DND-41 (cell line): ENCODE results near the gene ARMH2.
A peak's percentile ranks its signal among the peaks of the same experiment; 100 is the strongest.

Experiments used
- ATAC-seq: fragments of 200-7000 bp; cut with Tn5 transposase; 3 replicates; pipeline ENCODE4 v1.9.1; 2021; ENCODE audit warnings: low read depth; ENCODE audit not compliant: insufficient read depth
- DNase-seq: peaks from one replicate; pipeline ENCODE4 v3.0.0-alpha.2; 2020
- H2AFZ ChIP-seq: 2 replicates; pipeline ENCODE4 v1.6.0; 2012; ENCODE audit warnings: low read depth, low read length
- H3K27ac ChIP-seq: 2 replicates; pipeline ENCODE4 v1.5.1; 2012; ENCODE audit warnings: low read length, inconsistent platforms
- H3K27me3 ChIP-seq: fragments of 200-600 bp; sonication (generic); 2 replicates; pipeline ENCODE4 v1.6.0; 2012; ENCODE audit warnings: low read length, mild to moderate bottlenecking, inconsistent platforms; ENCODE audit not compliant: insufficient read depth, poor library complexity
- H3K36me3 ChIP-seq: 2 replicates; pipeline ENCODE4 v1.5.1; 2012; ENCODE audit warnings: low read length, inconsistent platforms; ENCODE audit not compliant: insufficient read depth
- H3K4me1 ChIP-seq: 2 replicates; pipeline ENCODE4 v1.5.1; 2012; ENCODE audit warnings: mild to moderate bottlenecking, low read length; ENCODE audit not compliant: insufficient read depth
- H3K4me2 ChIP-seq: 2 replicates; pipeline ENCODE4 v1.6.0; 2012; ENCODE audit warnings: mild to moderate bottlenecking, moderate library complexity, low read length, inconsistent platforms; ENCODE audit not compliant: insufficient read depth
- H3K4me3 ChIP-seq, 2 experiments: fragments of 200-600 bp in 1 of 2; shearing (Covaris generic) in 1 of 2; 2 replicates each; pipeline ENCODE4 v1.5.1; 2012 to 2016; ENCODE audit warnings: inconsistent platforms in 2 of 2, low read length in 2 of 2, mild to moderate bottlenecking in 2 of 2, low read depth in 1 of 2, moderate library complexity in 1 of 2
- H3K79me2 ChIP-seq: 2 replicates; pipeline ENCODE4 v1.6.0; 2012; ENCODE audit warnings: low read length, inconsistent platforms; ENCODE audit not compliant: insufficient read depth
- H3K9ac ChIP-seq: 2 replicates; pipeline ENCODE4 v1.6.0; 2012; ENCODE audit warnings: low read depth, mild to moderate bottlenecking, inconsistent platforms, low read length, moderate library complexity
- H3K9me3 ChIP-seq: 2 replicates; pipeline ENCODE4 v1.5.1; 2012; ENCODE audit warnings: low read length, moderate library complexity, mild to moderate bottlenecking, inconsistent platforms; ENCODE audit not compliant: insufficient read depth, severe bottlenecking
- H4K20me1 ChIP-seq: 2 replicates; pipeline ENCODE4 v1.6.0; 2012; ENCODE audit warnings: low read length; ENCODE audit not compliant: insufficient read depth
- EZH2 ChIP-seq: IDR thresholded peaks from 3 replicates; pipeline ENCODE4 v1.6.1; 2012; ENCODE audit warnings: borderline replicate concordance, low read depth, mild to moderate bottlenecking, moderate library complexity, low read length, inconsistent platforms; ENCODE audit not compliant: severe bottlenecking
- TF ChIP-seq, protein P1 (sequence below): IDR thresholded peaks from 2 replicates; pipeline ENCODE4 v1.5.1; 2012; ENCODE audit warnings: borderline replicate concordance, low read length, moderate library complexity, mild to moderate bottlenecking; ENCODE audit not compliant: poor library complexity, severe bottlenecking; ENCODE audit errors: extremely low read depth

Gene ARMH2

DNA sequence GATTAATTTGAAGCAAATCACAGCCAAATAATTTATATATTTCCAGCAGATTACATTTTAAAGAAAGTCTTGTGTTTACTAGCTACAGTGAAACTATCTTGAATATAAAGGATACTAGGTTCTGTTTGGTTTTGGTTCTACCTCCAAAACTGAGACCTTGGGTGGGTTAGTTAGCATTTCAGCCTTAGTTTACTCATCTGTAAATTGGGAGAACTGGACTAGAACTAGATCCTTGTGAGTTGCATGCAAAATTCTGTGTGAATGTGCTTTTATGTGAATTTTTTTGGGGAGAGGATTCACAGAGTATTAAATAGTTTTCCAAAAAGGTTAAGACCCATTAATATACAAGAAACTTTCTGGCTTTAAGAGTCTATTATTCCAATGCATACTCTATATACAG, 19.8 kb downstream of the ARMH2 start:
- Histone ChIP-seq H3K9me3 (no peaks in the 10 kb centered on the region), H3K4me2 (peak overlapping the region; percentile 88), H3K36me3 (peaks cover 85% of the 10 kb centered on the region), H3K27me3 (no peaks in the 10 kb centered on the region), H4K20me1 (peaks cover 67% of the 10 kb centered on the region), H3K9ac (no peak overlapping the region; the same call in 1 of the 2 replicates), H3K27ac (no peak overlapping the region), H2AFZ (no peak overlapping the region), H3K4me3 (peak overlapping the region in 1 of 2 experiments; percentile 96; a peak in 1 of 4 replicates), H3K4me1 (peaks cover 51% of the 10 kb centered on the region), H3K79me2 (peaks cover 88% of the 10 kb centered on the region)
- DNase-seq, result no peak
- no peak for ATAC-seq
- TF ChIP-seq, protein P1, sequence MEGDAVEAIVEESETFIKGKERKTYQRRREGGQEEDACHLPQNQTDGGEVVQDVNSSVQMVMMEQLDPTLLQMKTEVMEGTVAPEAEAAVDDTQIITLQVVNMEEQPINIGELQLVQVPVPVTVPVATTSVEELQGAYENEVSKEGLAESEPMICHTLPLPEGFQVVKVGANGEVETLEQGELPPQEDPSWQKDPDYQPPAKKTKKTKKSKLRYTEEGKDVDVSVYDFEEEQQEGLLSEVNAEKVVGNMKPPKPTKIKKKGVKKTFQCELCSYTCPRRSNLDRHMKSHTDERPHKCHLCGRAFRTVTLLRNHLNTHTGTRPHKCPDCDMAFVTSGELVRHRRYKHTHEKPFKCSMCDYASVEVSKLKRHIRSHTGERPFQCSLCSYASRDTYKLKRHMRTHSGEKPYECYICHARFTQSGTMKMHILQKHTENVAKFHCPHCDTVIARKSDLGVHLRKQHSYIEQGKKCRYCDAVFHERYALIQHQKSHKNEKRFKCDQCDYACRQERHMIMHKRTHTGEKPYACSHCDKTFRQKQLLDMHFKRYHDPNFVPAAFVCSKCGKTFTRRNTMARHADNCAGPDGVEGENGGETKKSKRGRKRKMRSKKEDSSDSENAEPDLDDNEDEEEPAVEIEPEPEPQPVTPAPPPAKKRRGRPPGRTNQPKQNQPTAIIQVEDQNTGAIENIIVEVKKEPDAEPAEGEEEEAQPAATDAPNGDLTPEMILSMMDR, result no peak
- no peak for TF ChIP-seq EZH2

DNA sequence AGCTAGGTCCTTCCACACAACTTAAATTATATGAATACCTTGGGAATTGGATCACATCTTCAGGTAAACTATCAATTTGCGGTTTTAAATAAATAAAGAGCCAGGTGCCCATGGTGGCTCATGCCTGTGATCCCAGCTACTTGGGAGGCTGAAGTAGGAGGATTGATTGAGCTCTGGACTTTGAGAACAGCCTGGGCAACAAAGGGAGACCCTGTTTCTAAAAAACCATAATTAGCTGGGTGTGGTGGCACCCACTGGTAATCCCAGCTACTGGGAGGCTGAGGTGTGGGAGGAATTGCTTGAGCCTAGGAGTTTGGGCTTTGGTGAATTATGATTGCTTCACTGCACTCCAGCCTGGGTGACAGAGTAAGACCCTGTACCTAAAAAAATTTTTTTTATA, 20.6 kb downstream of the ARMH2 start:
- TF ChIP-seq, protein P1, result no peak
- TF ChIP-seq EZH2, result no peak
- peak overlapping the region; percentile 90 to 96; a peak in 3 of 4 replicates for H3K4me3 ChIP-seq
- H3K27ac ChIP-seq, result no peak overlapping the region; the same call in 1 of the 2 replicates
- H3K4me2 ChIP-seq, result peak overlapping the region; percentile 88
- H3K79me2 ChIP-seq, result peaks cover 84% of the 10 kb centered on the region
- peaks cover 67% of the 10 kb centered on the region for H4K20me1 ChIP-seq
- peaks cover 56% of the 10 kb centered on the region for H3K4me1 ChIP-seq
- no peak overlapping the region for H2AFZ ChIP-seq
- H3K36me3 ChIP-seq, result peaks cover 79% of the 10 kb centered on the region
- H3K27me3 ChIP-seq, result no peaks in the 10 kb centered on the region
- DNase-seq (no peak), ATAC-seq (no peak)
- H3K9ac ChIP-seq, result peak overlapping the region; percentile 99
- H3K9me3 ChIP-seq, result no peaks in the 10 kb centered on the region

DNA sequence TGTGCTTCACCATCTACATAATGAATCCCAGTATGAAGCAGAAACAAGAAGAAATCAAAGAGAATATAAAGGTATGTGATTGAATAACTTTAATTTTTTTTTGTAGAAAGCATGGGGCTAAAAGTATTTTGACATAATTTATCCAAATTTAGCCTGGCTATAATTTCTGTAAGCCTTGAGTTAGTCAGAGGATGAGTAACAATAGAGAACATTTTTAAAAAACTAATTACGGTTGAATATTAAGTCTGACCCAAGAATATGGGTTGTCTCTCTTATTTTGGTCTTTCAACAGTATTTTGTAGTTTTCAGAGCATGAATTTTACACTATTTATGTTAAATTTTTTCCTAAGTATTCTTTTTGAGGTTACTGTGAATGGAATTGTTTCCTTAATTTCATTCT, 21.5 kb downstream of the ARMH2 start:
- Histone ChIP-seq H2AFZ (no peak overlapping the region), H3K27me3 (no peaks in the 10 kb centered on the region), H3K9ac (peak overlapping the region; percentile 99), H3K4me2 (peak overlapping the region; percentile 88), H3K4me3 (peak overlapping the region; percentile 90 to 96; a peak in 3 of 4 replicates), H3K27ac (peak overlapping the region; percentile 41), H3K4me1 (peaks cover 56% of the 10 kb centered on the region), H3K79me2 (peaks cover 75% of the 10 kb centered on the region), H4K20me1 (peaks cover 61% of the 10 kb centered on the region), H3K36me3 (peaks cover 70% of the 10 kb centered on the region), H3K9me3 (no peaks in the 10 kb centered on the region)
- no peak for ATAC-seq
- no peak for TF ChIP-seq EZH2
- TF ChIP-seq, protein P1, result no peak
- DNase-seq, result no peak
